GM19025 (cell line): Measurements from ENCODE around the gene ZFTA.
"Not testable (repeated sequence)": the region's sequence is repeated elsewhere in the genome, so short reads cannot be mapped to it uniquely, and the experiment has no call there.

Experiments used
- ATAC-seq: cut with Tn5 transposase; IDR thresholded peaks from one replicate; pipeline ENCODE4 v1.9.1; 2021; ENCODE audit warnings: mild to moderate bottlenecking, low read depth, moderate library complexity; ENCODE audit not compliant: unreplicated experiment

The ZFTA gene

GRCh38 chr11:63779039-63779438, 10.5 kb upstream of the ZFTA start:
- ATAC-seq, result no peak

GRCh38 chr11:63775191-63775590, 6.6 kb upstream of the ZFTA start:
- no peak for ATAC-seq

GRCh38 chr11:63771741-63772318, 3.3 kb upstream of the ZFTA start:
- not testable (repeated sequence) for ATAC-seq

- ATAC-seq, result no peak
These were observed 2.2 kb upstream of the ZFTA start for GRCh38 chr11:63770763-63771162.

GRCh38 chr11:63769714-63770455, 1.3 kb upstream of the ZFTA start:
- no peak for ATAC-seq

- no peak for ATAC-seq
These were observed 603 bp upstream of the ZFTA start for GRCh38 chr11:63769042-63769713.

GRCh38 chr11:63767565-63768236, 874 bp downstream of the ZFTA start:
- ATAC-seq, result no peak

- ATAC-seq, result no peak
These were observed 1.4 kb downstream of the ZFTA start for GRCh38 chr11:63767267-63767564.

- no peak for ATAC-seq
These were observed 1.9 kb downstream of the ZFTA start for GRCh38 chr11:63766531-63767235.

GRCh38 chr11:63765688-63766241, 2.8 kb downstream of the ZFTA start:
- ATAC-seq, result no peak

GRCh38 chr11:63764679-63765647, 3.6 kb downstream of the ZFTA start:
- no peak for ATAC-seq

- ATAC-seq, result no peak
These were observed 4.3 kb downstream of the ZFTA start for GRCh38 chr11:63764340-63764678.

GRCh38 chr11:63763496-63764339, 4.9 kb downstream of the ZFTA start:
- no peak for ATAC-seq

GRCh38 chr11:63762654-63763495, 5.7 kb downstream of the ZFTA start:
- no peak for ATAC-seq

GRCh38 chr11:63761931-63762653, 6.5 kb downstream of the ZFTA start:
- ATAC-seq, result no peak

GRCh38 chr11:63761188-63761587, 7.4 kb downstream of the ZFTA start:
- no peak for ATAC-seq

GRCh38 chr11:63760487-63761079, 8.0 kb downstream of the ZFTA start:
- no peak for ATAC-seq
